Liver (tissue), 3 donors: Measurements from ENCODE around the gene CHKA.

Experiments used
- ATF3 ChIP-seq: IDR thresholded peaks from 2 replicates; pipeline ENCODE4 v1.6.1; 2016; ENCODE audit warnings: antibody characterized with exemption
- FOXA2 ChIP-seq: IDR thresholded peaks from 2 replicates; pipeline ENCODE4 v1.6.1; 2016; ENCODE audit warnings: antibody characterized with exemption
- GABPA ChIP-seq, 2 donors: IDR thresholded peaks in 1 of 2; conservative IDR thresholded peaks in 1 of 2; 2 replicates each; pipeline ENCODE4 v1.6.1; 2016; ENCODE audit warnings: antibody characterized with exemption in 2 of 2, mild to moderate bottlenecking in 1 of 2, moderate library complexity in 1 of 2
- HNF4A ChIP-seq, 2 donors: conservative IDR thresholded peaks; 2 replicates each; pipeline ENCODE4 v1.6.1; 2016; ENCODE audit warnings: antibody characterized with exemption in 2 of 2, mild to moderate bottlenecking in 2 of 2
- JUND ChIP-seq, 2 donors: IDR thresholded peaks; 2 replicates each; pipeline ENCODE4 v1.6.1; 2016; ENCODE audit warnings: antibody characterized with exemption in 2 of 2
- RXRA ChIP-seq, 2 donors: IDR thresholded peaks; 2 replicates each; pipeline ENCODE4 v1.6.1; 2017 to 2018; ENCODE audit warnings: antibody characterized with exemption in 2 of 2, mild to moderate bottlenecking in 1 of 2
- SP1 ChIP-seq: IDR thresholded peaks from 2 replicates; pipeline ENCODE4 v1.6.1; 2018; ENCODE audit warnings: antibody characterized with exemption, mild to moderate bottlenecking
- TAF1 ChIP-seq: conservative IDR thresholded peaks from 2 replicates; pipeline ENCODE4 v1.6.1; 2016; ENCODE audit warnings: antibody characterized with exemption, mild to moderate bottlenecking
- YY1 ChIP-seq: IDR thresholded peaks from 2 replicates; pipeline ENCODE4 v1.6.1; 2016; ENCODE audit warnings: antibody characterized with exemption, mild to moderate bottlenecking
- TF ChIP-seq, protein P1 (sequence below): fragments of 150-350 bp; IDR thresholded peaks from 2 replicates; pipeline ENCODE4 v1.5.1; 2017; ENCODE audit warnings: improper control_type of control experiment, low read depth, low read length; ENCODE audit not compliant: missing input control
- TF ChIP-seq, protein P2 (sequence below): IDR thresholded peaks from 2 replicates; pipeline ENCODE4 v1.6.1; 2016; ENCODE audit warnings: antibody characterized with exemption, mild to moderate bottlenecking
- TF ChIP-seq, protein P3 (sequence below): IDR thresholded peaks from 2 replicates; pipeline ENCODE4 v1.6.1; 2016; ENCODE audit warnings: antibody characterized with exemption
- donor health status: healthy.
- donor health status: healthy.

- TF ChIP-seq, protein P1, sequence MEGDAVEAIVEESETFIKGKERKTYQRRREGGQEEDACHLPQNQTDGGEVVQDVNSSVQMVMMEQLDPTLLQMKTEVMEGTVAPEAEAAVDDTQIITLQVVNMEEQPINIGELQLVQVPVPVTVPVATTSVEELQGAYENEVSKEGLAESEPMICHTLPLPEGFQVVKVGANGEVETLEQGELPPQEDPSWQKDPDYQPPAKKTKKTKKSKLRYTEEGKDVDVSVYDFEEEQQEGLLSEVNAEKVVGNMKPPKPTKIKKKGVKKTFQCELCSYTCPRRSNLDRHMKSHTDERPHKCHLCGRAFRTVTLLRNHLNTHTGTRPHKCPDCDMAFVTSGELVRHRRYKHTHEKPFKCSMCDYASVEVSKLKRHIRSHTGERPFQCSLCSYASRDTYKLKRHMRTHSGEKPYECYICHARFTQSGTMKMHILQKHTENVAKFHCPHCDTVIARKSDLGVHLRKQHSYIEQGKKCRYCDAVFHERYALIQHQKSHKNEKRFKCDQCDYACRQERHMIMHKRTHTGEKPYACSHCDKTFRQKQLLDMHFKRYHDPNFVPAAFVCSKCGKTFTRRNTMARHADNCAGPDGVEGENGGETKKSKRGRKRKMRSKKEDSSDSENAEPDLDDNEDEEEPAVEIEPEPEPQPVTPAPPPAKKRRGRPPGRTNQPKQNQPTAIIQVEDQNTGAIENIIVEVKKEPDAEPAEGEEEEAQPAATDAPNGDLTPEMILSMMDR = no peak
- no peak for TF ChIP-seq GABPA (IDR thresholded peaks at IDR 0.05 in 1 of 2, conservative IDR thresholded peaks at IDR 0.05 in 1 of 2)
- TF ChIP-seq, protein P2, sequence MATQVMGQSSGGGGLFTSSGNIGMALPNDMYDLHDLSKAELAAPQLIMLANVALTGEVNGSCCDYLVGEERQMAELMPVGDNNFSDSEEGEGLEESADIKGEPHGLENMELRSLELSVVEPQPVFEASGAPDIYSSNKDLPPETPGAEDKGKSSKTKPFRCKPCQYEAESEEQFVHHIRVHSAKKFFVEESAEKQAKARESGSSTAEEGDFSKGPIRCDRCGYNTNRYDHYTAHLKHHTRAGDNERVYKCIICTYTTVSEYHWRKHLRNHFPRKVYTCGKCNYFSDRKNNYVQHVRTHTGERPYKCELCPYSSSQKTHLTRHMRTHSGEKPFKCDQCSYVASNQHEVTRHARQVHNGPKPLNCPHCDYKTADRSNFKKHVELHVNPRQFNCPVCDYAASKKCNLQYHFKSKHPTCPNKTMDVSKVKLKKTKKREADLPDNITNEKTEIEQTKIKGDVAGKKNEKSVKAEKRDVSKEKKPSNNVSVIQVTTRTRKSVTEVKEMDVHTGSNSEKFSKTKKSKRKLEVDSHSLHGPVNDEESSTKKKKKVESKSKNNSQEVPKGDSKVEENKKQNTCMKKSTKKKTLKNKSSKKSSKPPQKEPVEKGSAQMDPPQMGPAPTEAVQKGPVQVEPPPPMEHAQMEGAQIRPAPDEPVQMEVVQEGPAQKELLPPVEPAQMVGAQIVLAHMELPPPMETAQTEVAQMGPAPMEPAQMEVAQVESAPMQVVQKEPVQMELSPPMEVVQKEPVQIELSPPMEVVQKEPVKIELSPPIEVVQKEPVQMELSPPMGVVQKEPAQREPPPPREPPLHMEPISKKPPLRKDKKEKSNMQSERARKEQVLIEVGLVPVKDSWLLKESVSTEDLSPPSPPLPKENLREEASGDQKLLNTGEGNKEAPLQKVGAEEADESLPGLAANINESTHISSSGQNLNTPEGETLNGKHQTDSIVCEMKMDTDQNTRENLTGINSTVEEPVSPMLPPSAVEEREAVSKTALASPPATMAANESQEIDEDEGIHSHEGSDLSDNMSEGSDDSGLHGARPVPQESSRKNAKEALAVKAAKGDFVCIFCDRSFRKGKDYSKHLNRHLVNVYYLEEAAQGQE = no peak
- TF ChIP-seq, protein P3, sequence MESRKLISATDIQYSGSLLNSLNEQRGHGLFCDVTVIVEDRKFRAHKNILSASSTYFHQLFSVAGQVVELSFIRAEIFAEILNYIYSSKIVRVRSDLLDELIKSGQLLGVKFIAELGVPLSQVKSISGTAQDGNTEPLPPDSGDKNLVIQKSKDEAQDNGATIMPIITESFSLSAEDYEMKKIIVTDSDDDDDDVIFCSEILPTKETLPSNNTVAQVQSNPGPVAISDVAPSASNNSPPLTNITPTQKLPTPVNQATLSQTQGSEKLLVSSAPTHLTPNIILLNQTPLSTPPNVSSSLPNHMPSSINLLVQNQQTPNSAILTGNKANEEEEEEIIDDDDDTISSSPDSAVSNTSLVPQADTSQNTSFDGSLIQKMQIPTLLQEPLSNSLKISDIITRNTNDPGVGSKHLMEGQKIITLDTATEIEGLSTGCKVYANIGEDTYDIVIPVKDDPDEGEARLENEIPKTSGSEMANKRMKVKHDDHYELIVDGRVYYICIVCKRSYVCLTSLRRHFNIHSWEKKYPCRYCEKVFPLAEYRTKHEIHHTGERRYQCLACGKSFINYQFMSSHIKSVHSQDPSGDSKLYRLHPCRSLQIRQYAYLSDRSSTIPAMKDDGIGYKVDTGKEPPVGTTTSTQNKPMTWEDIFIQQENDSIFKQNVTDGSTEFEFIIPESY = no peak
- TF ChIP-seq ATF3 = no peak
- no peak for TF ChIP-seq FOXA2
- no peak for TF ChIP-seq YY1
- TF ChIP-seq JUND (IDR thresholded peaks at IDR 0.05) = no peak
- TF ChIP-seq SP1 = no peak
- no peak for TF ChIP-seq RXRA (IDR thresholded peaks at IDR 0.05)
- TF ChIP-seq TAF1 = no peak
- no peak for TF ChIP-seq HNF4A (conservative IDR thresholded peaks at IDR 0.05)
Measured at GRCh38 chr11:68089679-68090078, 31.5 kb downstream of the CHKA start.
